Ishikawa (cell line): Measurements from ENCODE around the gene POLR1D.

Experiments used
- EP300 ChIP-seq: IDR thresholded peaks from 2 replicates; pipeline ENCODE4 v1.6.1; 2012; ENCODE audit warnings: borderline replicate concordance
- FOXM1 ChIP-seq: IDR thresholded peaks from 2 replicates; pipeline ENCODE4 v1.6.1; 2012; ENCODE audit warnings: low read depth, borderline replicate concordance
- NFIC ChIP-seq: IDR thresholded peaks from 2 replicates; pipeline ENCODE4 v1.6.1; 2012
- REST ChIP-seq: IDR thresholded peaks from 2 replicates; pipeline ENCODE4 v1.6.1; 2012; ENCODE audit warnings: low read depth, mild to moderate bottlenecking
- TAF1 ChIP-seq: IDR thresholded peaks from 2 replicates; pipeline ENCODE4 v1.6.1; 2012; ENCODE audit warnings: low read depth, mild to moderate bottlenecking
- TCF12 ChIP-seq: IDR thresholded peaks from 2 replicates; pipeline ENCODE4 v1.6.1; 2012; ENCODE audit warnings: low read depth
- YY1 ChIP-seq: IDR thresholded peaks from 2 replicates; pipeline ENCODE4 v1.6.1; 2012; ENCODE audit warnings: low read depth

- no peak for TF ChIP-seq EP300
- no peak for TF ChIP-seq FOXM1
- TF ChIP-seq NFIC: no peak
- no peak for TF ChIP-seq TCF12
- TF ChIP-seq TAF1: no peak
- no peak for TF ChIP-seq YY1
- no peak for TF ChIP-seq REST
Measured at GRCh38 chr13:27665761-27666160, 44.1 kb downstream of the POLR1D start.
